HG03575 (cell line): ENCODE measurements around the gene MED27.

Source experiments
- ATAC-seq: cut with Tn5 transposase; IDR thresholded peaks from one replicate; pipeline ENCODE4 v1.9.1; 2021; ENCODE audit not compliant: unreplicated experiment, insufficient number of reproducible peaks, low FRiP score; ENCODE audit errors: extremely low read depth

Gene MED27

GRCh38 chr9:131982671-131983239, 96.9 kb downstream of the MED27 start:
- no peak for ATAC-seq

DNA sequence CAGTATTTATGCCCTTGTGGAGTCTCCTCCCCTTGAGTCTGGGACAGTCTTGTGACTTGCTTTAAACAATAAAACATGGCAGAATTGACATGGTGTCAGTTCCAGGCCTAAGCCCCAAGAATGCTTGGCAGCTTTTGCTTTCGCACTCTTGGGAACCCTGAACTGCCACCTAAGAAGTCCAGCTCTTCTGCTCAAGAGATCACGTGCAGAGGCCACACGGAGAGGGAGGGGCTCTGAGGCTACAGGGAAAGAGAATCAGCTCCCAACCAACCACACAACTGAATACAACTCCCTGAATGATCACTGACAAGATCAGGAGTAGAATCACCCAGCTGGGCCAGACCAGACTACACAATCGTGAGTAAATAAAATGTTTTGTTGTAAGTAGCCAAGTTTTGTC, 97.6 kb downstream of the MED27 start:
- ATAC-seq, result no peak

DNA sequence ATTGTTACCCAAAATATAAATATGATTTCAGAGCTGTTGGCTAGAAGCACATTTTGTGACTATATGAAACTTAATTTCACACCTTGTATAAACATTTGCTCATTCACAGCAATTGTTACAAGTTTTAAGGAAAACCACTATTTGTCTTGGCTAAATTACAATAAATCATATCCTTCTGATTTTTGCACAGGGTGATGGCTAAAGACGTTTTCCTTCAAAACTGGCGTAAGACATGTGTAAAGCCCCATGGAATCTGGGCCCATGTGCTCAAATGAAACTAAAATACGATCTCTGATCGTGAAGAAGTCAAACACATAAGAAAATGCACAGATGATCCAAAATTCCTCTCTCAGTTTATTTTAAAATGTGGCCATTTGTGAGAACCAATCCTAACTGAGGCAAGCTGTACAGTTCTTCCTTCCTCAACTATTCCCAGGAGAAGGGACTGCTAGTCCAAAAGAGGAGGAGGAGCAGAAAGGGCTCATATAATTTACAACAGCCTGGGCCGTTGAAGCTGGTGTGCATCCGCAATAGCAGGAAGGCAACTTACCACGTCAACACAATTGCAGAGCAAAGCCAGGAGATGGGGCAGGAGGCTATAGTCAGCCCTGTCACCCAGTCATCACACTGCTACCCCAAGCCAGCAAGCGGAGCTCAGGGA, 98.4 kb downstream of the MED27 start:
- ATAC-seq, result no peak

DNA sequence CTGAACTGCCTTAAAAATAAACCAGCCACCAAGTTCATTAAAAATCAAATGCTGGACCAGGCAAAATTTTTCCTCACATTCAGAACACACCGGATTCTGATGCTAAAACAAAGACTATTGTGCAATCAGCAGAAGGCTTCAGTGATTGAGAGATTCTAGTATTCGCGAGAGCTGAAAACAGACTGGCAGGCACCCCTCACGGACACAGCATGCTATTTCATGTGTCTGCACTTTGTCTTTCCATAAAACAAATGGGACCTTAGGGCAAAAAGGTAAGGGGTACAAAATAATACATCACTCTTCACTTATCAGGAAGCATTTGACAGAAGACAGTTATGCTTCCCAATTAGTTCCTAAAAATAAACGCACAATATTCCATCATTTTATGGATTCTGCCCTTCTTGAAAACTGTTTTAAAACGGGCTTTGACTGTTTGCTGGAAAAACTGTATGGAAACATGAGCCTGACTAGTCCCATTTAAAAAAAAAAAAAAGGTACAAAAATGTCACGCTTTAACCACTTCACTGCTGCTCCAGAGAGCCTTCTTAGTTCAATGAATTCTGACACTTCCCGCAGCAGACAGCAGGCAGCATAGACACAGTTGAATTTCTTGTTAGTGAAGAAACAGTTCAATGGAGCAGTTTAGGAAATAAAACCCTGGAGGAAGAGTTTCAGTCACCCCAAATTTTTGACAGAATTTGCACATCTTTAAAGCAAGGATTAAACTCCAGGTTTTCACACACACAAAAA, 99.2 kb downstream of the MED27 start:
- ATAC-seq, result no peak

DNA sequence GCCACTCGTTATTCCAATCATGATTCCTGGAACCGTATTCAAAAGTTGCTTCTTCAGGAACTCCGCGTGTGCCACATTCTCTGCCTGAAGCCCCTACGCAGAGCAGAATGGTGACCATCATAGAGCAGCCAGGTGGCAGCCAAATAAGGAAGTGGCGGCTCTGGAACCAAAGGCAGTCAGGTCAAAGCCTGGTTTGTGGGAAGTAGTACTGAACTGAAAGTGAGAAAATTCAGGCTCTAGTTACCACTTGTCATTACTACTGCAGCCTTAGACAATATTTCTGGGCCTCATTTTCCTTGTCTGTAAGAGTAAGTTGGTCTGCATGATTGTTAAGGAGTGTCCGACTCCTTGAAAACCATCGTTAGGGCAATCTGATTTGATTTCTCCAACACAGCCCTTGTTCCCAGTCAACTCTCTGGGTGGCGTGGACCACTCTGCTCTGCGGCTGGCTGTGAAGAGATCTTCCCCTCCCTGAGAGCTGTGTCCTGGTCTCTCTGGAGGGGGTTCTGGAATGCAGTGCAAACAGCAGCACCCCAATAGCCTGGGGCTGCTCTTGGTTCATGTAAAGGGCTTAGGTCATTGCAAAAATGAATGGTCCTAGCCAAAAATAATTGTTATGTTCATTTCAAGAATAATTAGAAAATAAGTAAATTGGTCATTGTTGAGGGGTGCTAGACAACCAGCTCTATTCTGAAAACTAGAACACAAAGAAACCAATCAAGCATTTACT, 102.4 kb downstream of the MED27 start:
- ATAC-seq, result no peak

DNA sequence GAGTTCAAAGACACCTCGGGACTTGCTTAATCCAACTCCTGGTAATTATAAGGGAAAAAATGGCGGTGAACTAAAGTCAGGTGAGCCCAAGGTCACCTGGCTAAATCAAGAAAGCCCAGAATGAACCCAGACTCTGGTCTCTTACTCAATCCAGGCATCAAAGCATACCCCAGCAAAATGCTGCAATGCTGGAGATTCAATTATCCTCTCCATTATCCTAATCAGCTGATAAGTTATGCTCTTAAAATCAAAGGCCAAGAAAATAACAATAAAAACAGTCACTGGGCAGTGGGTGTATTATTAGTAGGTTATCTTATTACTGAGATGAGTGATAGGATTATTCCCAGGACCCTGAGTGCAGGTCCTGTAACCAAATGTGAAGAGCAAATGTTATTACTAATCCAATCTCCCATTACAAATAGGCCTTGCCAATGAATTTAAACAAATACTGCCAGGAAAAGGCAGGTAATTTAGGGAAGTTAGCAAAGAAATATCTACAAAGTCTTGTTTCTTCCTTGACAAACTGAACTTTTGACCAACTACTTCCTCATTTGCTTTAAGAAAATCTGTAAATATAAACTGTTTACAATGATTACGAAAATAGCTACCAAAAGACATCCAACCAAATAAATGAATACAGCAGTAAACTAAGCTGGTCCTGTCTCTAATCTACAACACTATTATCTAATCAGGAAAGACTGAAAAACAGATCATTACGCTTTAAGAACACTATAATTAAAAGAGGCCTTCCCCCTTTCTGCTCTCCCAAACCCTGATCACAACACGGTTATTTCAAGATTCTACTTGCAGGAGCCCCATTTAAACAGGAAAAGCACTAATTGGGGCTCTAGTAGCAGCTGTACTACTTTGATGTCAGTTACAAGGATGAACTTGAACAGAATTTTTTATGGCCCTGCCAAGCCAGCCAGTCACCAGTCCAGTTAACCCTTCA, 103.2 kb downstream of the MED27 start:
- no peak for ATAC-seq

- no peak for ATAC-seq
Observed at GRCh38 chr9:131972889-131973288, 106.8 kb downstream of the MED27 start.

GRCh38 chr9:131971482-131972074, 108.1 kb downstream of the MED27 start:
- no peak for ATAC-seq

DNA sequence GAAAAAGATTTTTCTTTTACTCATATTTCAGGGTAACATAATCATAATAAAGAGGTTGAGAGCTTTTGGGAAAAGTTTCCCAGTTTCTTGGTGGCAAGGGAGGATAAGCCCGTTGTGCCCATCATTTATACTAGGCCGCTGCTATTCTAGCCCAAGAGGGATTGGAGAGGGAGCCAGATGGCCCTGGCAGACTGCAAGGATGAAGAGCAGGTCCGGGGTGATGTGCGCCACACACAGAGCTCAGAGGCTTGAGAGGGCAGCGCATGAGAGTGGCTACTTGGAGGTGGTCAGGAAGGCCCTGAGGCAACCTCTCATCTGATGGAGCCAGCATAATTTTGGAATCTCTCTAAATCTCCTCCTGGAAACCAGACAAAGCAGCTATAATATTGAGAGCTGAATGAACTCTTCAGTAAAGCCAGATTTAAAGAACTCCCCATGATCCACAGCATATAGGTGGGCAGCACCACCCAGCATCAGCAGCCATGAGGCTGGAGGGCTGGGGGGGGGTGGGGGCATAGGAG, 110.1 kb downstream of the MED27 start:
- no peak for ATAC-seq

DNA sequence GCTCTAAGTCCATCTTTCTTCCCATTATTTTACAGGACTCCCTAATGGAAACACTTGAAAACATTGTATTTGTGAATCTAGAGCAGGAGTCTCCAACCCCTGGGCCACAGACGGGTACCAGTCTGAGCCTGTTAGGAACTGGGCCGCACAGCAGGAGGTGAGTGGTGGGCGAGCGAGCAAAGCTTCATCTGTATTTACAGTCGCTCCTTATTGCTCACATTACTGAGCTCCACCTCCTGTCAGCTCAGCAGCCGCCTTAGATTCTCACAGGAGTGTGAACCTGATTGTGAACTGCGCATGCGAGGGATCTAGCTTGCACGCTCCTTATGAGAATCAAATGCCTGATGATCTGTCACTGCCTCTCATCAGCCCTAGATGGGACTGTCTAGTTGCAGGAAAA, 111.0 kb downstream of the MED27 start:
- no peak for ATAC-seq

DNA sequence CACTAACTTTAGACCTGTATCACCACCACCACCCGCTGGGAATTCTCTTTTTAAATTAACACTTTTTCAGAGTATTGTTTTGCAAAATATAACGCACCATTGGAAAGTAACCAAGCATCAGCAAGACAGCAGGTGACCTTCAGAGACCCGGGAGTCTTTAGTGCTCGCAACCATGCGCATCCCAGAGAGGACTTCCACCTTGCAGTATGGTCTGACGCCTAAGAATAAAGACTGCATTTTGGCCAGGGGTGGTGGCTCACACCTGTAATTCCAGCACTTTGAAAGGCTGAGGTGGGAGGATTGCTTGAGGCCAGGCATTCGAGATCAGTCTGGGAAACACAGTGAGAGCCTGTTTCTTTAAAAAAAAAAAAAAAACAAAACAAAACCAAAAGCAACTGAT, 113.8 kb downstream of the MED27 start:
- ATAC-seq, result no peak

DNA sequence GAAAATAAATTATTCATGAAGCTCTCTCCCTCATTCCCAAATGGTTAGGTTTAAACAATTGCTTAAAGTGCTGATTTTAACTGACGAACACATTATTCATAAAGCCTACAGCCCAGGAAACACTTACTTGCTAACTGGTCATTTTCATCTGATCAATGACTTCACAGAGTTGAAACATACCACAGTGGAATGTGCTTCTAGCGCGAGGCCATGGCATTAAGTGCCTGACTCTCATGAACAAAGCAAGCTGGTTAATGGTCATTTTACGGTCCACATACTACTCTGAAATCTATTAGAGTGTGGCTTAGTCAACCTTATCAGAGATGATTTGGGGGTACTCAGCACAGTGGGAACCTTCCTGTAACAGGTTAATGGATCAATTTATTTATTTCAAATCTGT, 114.6 kb downstream of the MED27 start:
- ATAC-seq, result no peak

- no peak for ATAC-seq
Observed at GRCh38 chr9:131963072-131964030, 116.3 kb downstream of the MED27 start.

DNA sequence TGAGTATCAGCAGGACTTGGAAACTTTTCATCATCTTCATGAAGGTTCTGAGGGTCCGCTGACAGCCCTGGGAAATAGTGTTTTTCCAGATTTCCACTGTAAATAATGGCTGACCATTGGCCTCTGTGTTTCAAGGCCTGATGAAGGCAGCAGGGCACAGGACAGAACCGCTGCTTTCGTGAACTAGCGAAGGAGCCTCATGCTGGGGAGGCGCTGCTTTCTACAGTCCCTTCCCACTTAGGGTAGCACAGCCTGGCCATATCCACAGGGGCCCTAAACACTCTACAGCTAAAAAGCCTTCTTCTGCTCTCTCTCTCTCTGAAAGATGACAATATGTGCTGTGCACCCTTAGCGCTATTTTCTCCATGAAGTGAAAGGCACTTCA, 118.2 kb downstream of the MED27 start:
- ATAC-seq, result no peak

DNA sequence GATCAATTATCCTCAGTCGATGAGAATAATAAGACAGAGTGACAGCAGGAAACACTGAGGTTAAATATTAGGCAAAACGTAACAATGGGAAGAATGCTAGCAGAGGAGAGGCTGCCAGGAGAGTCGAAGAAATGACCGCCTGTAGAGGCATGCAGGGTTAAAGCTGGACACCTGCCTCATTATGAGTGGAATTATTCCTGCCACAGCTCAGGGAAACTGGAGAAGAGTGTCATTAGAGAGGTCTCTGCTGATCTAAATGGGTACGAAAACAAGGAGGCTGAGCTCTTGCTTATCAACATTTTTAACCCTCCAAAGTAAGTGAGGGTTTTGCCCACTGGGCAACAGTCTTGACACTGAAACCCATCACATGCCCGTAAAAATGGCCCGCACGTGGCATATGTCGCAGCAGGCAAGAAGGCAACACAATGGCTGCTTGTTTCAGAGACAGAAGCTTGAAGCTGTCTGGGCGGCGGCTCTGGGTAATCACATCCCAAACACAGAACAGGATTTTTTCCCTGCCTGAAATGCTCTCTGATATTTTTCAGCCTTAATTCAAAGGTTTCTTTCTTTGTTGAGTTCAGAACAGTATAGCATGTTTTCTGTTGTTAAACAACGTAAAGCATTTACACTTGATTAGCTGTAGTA, 118.7 kb downstream of the MED27 start:
- no peak for ATAC-seq

- ATAC-seq, result no peak
Observed at GRCh38 chr9:131960311-131960710, 119.4 kb downstream of the MED27 start.

GRCh38 chr9:131959887-131960286, 119.8 kb downstream of the MED27 start:
- no peak for ATAC-seq
